NCI-H2227 (cell line): ENCODE data around the gene SUN5.
"Not testable (repeated sequence)": the region's sequence is repeated elsewhere in the genome, so short reads cannot be mapped to it uniquely, and the experiment has no call there.

ENCODE experiments used
- DNase-seq: peaks from one replicate; lab custom pipeline; 2025; ENCODE audit not compliant: unreplicated experiment; lab: John Stamatoyannopoulos, UW

Gene SUN5

DNA sequence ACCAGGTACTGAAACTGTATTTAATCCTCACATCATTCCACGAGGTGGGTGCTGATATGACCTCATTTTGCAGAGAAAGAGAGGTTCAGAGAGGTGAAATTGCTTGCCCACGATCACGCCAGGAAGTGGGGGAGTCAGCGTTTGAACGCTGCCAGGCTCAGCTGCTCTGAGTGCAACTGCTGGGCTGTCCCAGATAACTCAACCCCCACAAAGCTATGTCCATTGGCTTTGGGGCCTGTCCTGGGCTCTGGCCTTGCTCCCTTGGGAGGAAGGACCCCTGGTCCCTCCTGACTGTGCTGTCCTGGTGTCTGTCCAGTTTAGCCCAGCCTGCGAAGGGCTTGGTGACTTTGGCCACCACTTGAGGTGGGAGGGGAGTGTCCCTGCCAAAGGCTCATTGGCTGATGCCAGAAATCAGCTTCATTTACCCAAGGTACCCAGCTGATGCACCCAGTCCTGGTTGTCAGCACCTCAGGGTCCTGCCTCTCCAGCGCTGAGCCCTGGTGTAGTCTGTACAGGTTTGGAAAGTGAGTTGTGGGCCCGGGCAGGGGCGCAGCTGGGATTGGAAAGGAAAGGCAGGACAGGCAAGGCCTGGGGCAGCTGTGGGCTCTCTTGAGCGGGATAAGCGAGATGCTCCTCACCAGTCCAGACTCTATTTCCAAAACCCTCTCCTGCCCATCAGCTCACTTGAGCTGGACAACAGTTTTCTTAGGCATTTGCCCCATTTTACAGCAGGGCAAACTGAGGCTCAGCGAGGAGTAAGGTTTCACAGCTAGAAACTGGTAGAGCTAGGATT is 38.5 kb downstream of the SUN5 start:
- no peak for DNase-seq

DNA sequence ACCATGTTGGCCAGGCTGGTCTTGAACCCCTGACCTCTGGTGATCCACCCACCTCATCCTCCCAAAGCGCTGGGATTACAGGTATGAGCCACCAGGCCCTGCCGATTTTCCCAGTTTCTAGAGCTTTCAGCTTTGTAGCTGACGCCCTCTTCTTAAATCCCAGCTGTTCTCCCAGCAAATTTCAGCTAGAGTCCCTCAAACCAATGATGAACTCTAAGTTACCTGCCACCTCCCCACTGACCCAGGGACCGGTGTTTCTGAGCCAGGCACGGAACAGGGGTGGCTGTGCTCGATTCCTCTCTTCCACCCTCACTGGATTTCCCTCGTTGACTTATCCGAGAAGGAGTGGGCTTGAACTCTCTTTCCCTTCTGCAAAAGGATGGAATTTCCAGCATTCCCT is 39.1 kb downstream of the SUN5 start:
- no peak for DNase-seq

DNA sequence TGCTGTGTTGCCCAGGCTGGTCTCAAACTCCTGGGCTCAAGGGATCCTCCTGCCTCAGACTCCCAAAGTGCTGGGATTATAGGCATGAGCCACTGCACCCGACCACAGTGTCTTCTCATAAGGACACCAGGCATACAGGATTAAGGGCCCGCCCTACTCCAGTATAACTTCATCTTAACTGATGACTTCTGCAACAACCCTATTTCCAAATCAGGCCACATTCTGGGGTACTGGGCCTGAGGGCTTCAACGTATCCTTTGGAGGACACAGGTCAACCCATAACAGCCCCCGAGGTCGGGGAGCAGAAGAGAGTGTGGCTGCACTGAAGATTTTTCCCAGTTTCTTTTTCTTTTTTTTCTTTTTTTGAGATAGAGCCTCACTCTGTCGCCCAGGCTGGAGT is 39.7 kb downstream of the SUN5 start:
- DNase-seq: no peak

DNA sequence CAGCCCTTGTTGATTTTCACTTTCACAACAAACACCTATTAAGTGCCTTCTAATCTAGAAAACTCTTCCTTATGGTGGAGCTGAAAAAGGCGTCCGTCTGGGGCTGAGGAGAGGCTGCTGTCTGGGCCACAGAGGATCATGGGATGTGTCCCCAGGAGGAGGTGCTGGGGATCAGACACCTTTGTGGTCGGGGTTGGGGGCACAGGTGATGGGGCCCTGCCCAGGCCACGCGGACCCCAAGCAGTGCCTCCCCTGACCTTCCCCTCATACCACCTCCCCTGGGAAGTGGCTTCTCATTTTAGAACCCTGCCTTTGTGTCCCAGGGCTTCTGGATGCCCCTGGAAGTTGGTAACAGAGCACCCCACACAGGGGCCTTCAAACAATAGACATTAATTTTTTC is 41.1 kb downstream of the SUN5 start:
- no peak for DNase-seq

GRCh38 chr20:32962646-32963045 is 41.6 kb downstream of the SUN5 start:
- not testable (repeated sequence) for DNase-seq

DNA sequence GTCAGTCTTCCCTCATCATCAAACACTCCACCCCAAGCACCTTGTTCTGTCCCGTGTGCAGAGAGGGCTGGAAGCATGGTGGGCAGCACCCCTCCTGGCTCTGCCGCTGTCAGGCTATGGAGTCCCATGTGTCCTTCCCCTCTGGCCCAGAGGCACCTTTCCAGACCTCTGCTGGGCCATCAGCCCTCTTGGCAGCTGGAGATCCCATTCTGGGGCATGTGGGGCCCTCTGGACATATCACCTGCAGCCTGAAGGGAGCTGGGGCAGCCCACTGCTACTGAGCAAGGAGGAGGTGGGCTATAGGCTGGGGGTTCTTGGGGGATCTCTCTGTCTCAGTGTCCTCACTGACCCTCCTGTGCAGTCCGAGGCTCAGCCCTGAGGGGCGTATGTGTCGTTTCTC is 42.2 kb downstream of the SUN5 start:
- no peak for DNase-seq

- DNase-seq: no peak
Measured at GRCh38 chr20:32960849-32961731, 43.1 kb downstream of the SUN5 start.

- no peak for DNase-seq
Measured at GRCh38 chr20:32960222-32960518, 44.1 kb downstream of the SUN5 start.

DNA sequence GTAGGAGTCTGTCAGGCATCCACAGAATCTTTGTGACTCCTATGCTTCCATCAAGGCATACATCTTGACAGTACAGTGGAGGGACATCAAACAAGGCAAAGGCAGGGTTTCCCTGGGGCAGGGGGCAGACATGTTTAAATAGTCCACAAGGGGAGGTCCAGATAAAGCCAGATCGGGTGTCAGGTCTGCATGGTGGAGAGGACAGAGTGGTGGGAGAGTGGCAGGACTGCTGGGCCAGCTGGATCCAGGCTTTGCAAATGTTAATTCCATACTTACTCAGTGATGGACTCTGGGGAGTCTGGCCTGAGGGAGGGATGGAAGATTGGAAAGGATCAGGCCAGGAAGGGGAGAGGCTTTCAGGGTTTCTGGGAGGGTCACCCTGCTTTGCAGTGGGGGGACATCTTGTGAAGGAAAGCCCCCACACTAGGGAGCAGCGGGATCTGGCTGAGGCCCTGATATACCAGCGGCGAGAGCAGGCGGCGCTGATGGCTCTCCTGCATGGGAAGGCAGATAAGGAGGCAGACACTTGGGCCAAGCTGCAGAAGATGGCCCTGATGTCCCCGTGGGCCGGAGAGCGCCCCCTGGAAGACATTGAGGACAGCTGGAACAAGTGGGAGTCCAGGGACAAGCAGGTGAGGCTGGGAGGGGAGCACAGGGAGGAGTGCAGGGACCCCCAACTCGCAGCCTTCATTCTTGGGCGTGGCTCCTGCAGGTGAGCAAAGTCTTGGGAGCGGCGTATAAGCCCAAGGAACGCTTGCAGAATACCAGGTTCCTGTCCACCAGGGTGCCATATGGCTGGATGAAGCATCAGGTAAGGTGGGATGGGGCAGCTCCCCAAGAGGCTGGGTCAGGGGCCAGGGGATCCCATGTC is 44.6 kb downstream of the SUN5 start:
- DNase-seq: no peak

DNA sequence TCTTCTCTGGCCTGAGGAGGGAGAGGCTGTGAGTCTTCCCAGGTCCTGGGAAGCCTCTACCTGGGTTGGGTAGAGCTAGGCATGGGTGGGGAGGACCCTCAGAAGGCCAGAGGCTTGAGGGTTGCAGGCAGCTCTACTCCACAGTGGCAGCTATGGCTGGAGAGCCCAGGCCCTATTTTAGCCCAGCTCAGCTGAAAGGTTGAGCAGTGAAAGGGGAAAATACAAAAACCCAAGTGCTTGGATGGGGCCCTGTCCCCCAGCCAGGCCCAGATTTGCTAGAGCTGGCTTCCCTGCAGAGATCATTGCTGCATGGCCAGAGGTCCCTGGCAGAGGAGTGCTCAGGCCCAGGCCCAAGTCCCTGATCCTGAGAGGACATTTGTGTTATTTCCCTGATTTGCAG is 45.7 kb downstream of the SUN5 start:
- no peak for DNase-seq

DNA sequence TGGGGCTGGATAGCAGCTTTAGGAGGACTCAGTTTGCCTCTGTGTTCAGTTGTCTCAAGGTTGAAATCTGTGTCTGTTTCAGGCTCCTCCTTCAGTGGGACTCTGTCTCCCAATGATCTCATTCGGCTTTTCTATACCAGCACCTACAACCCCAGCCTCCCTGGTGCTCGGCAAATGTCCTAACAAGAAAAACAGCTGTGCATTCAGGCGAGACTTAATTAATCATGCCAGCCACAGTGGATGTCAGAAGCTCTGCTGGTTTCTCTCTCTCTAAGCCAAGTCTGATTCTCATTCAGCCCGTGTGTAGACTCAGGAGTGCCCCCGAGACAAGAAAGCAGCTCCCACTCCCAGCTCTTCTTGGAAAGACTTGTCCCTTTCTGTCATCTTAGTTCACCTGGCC is 46.8 kb downstream of the SUN5 start:
- DNase-seq: no peak

- DNase-seq: not testable (repeated sequence)
Measured at GRCh38 chr20:32950539-32950938, 53.7 kb downstream of the SUN5 start.

GRCh38 chr20:32946629-32947028 is 57.6 kb downstream of the SUN5 start:
- no peak for DNase-seq

GRCh38 chr20:32945710-32946221 is 58.5 kb downstream of the SUN5 start:
- peak; percentile 44 for DNase-seq

DNA sequence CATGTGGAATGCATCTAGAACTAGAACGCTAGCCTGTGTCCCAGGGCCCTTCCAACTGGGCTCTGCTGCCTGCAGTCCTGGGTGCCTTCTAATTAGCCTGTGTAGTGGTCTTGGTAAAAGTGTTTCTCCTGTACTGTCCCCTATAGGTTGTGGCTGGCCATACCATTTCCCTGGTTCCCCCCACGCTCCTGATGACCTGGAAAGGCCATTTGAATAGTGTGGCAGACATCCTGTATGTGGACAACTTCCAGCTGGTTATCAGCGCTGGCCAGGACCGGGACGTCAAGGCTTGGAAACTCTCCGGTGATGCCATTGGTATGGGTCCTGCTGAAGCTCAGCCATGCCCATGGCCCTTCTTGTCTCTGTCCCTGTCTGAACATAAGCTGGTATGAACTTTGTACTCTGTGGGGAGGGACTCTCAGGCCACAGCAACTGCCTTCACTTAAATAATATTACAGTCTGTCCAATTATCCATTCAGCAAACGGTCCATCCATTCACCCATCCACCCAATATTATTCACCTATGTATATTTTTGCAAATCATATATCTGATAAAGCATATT is 60.7 kb downstream of the SUN5 start:
- DNase-seq: no peak

GRCh38 chr20:32941155-32941885 is 62.9 kb downstream of the SUN5 start:
- DNase-seq: no peak

DNA sequence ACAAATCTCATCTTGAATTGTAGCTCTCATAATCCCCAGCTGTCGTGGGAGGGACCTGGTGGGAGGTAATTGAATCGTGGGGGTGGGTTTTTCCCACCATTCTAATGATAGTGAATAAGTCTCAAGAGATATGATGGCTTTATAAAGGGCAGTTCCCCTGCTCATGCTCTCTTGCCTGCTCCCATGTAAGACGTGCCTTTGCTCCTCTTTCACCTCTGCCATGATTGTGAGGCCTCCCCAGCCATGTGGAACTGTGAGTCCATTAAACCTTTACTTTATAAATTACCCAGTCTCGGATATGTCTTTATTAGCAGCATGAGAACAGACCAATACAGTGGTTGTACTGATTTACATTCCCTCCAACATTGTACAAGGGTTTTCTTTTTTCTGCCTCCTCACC is 69.7 kb downstream of the SUN5 start:
- no peak for DNase-seq
